Measurements from ENCODE around the gene MICU1.

Gene MICU1

DNA sequence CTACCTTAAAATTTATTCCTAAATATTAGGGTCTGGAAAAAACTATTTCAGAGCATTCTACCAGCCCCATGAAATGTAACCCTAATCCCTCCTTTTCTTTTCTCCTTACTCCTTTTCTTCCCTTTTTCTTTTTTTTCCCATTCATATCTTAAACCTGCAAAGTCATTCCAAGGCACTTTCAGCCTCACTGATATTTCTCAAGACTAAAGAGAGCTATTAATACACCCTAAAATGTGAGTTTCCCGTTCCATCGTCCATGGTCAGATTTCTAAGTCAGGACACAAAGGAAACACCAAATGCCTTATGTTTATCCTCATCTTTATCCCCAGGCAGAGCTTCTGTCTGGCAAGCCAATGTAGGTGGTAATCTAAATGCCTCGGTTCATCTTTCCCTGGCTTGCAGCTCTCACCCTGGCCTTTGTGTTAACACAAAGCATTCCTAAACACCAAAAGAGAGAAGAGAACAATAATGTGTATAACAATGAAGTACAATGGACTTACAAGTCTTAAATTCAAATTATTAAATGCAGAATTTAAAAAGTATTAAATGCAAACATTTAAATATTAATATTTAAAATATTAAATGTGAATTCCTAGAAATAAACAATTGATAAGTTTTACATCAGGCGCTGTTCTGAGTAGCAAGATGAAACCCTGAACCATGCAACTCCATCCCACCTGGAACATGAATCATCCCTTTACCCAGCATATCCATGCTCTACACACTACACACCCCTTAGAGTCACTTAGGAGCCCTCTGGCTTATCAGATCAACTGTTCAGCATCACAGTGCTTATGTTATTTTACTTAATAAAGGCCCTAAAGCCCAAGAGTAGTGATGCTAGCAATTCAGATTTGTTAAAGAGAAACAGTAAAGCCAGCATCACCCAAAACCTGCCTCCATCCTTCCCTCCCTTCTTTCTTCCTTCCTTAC, 26.8 kb downstream of the MICU1 start:
- Histone ChIP-seq H3K27ac (ENCODE audit: low read depth, low read length) (no peak overlapping the region), H3K4me1 (ENCODE audit: control insufficient read depth, insufficient read depth, low read length, unreplicated experiment) (peaks cover 4% of the 10 kb centered on the region), H3K79me2 (ENCODE audit: control insufficient read depth, insufficient read depth, low read length, unreplicated experiment) (peaks cover 16% of the 10 kb centered on the region), H3K4me3 (ENCODE audit: low read depth, low read length) (no peak overlapping the region), H2AFZ (ENCODE audit: low read length, unreplicated experiment) (no peak overlapping the region), H3K27me3 (ENCODE audit: insufficient read depth, low read length) (no peaks in the 10 kb centered on the region), H3K36me3 (ENCODE audit: insufficient read depth, low read length) (no peaks in the 10 kb centered on the region)

DNA sequence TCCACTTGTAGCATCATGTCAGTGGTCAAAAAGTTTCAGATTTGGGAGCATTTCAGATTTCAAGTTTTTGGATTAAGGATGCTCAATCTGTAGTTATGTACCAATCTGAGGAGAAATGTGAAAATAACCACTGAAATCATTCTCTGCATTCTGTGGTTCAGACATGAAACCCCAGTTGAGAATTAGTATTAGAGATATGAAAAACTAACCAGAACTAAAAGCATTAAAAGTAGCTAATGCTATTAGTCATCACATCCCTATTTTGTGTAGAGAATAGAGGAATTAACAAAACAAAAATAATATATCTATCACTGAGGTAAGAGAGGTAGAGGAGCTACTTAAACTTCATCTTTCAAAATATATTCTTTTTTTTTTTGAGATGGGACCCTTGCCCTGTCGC, 28.0 kb downstream of the MICU1 start:
- Histone ChIP-seq H3K4me3 (ENCODE audit: low read depth, low read length) (no peak overlapping the region), H3K4me1 (ENCODE audit: control insufficient read depth, insufficient read depth, low read length, unreplicated experiment) (peaks cover 7% of the 10 kb centered on the region), H2AFZ (ENCODE audit: low read length, unreplicated experiment) (no peak overlapping the region), H3K27ac (ENCODE audit: low read depth, low read length) (no peak overlapping the region), H3K27me3 (ENCODE audit: insufficient read depth, low read length) (no peaks in the 10 kb centered on the region), H3K36me3 (ENCODE audit: insufficient read depth, low read length) (no peaks in the 10 kb centered on the region), H3K79me2 (ENCODE audit: control insufficient read depth, insufficient read depth, low read length, unreplicated experiment) (peaks cover 19% of the 10 kb centered on the region)

DNA sequence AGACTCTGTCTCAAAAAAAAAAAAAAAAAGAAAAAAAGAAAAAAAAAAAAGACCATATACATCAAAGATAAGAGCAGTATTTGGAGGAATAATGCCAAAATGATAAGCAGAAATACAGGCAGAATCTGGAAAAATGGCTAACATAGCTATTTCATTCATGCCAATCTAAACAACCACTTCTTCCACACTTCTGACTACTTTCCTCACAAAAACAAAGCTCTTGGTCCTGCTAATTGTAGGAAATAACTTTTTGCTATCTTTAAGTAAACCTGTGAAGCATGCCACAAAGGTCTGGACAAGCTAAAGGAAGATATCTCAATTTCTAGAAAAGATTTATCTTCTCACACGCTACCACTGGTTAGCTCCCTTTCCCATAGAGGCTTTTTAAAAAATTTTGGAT, 30.4 kb downstream of the MICU1 start:
- Histone ChIP-seq H3K36me3 (ENCODE audit: insufficient read depth, low read length) (no peaks in the 10 kb centered on the region), H2AFZ (ENCODE audit: low read length, unreplicated experiment) (no peak overlapping the region), H3K27ac (ENCODE audit: low read depth, low read length) (no peak overlapping the region), H3K4me1 (ENCODE audit: control insufficient read depth, insufficient read depth, low read length, unreplicated experiment) (peaks cover 7% of the 10 kb centered on the region), H3K4me3 (ENCODE audit: low read depth, low read length) (no peak overlapping the region), H3K79me2 (ENCODE audit: control insufficient read depth, insufficient read depth, low read length, unreplicated experiment) (peaks cover 26% of the 10 kb centered on the region), H3K27me3 (ENCODE audit: insufficient read depth, low read length) (no peaks in the 10 kb centered on the region)

DNA sequence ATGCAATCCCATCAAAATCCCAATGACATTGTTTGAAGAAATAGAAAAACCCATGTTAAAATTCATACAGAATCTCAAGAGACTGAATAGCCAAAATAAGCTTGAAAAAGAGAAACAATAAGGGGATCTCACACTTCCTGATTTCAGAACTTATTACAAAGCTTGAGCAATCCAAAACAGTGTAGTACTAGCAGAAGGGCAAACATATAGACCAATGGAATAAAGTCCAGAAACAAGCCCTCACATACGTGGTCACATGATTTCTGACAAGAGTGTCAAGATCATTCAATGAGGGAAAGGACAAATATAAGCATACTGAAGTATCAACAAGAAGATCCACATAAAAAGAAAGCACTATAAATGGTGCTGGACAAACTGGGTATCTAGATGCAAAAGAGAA, 31.9 kb downstream of the MICU1 start:
- no peak overlapping the region for H3K4me3 ChIP-seq (ENCODE audit: low read depth, low read length)
- no peaks in the 10 kb centered on the region for H3K27me3 ChIP-seq (ENCODE audit: insufficient read depth, low read length)
- H3K27ac ChIP-seq (ENCODE audit: low read depth, low read length), result no peak overlapping the region
- peaks cover 7% of the 10 kb centered on the region for H3K4me1 ChIP-seq (ENCODE audit: control insufficient read depth, insufficient read depth, low read length, unreplicated experiment)
- H2AFZ ChIP-seq (ENCODE audit: low read length, unreplicated experiment), result no peak overlapping the region
- peaks cover 28% of the 10 kb centered on the region for H3K79me2 ChIP-seq (ENCODE audit: control insufficient read depth, insufficient read depth, low read length, unreplicated experiment)
- H3K36me3 ChIP-seq (ENCODE audit: insufficient read depth, low read length), result no peaks in the 10 kb centered on the region

DNA sequence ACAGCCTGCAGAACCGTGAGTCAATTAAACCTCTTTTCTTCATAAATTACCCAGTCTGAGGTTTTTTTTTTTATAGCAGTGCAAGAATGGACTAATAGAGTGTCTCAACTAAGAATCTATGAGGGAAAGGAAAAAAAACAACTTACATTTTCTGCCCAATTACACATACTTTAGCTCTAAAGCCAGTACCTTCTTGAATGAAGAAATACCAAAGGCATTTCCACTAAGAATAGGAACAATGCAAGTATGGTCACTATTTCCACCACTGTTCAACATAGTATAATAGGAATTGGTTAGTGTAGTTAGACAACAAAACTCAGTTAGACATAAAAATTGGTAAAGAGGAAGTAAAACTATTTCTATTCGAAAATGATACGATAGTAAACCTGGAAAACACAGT, 37.6 kb downstream of the MICU1 start:
- Histone ChIP-seq H3K4me1 (ENCODE audit: control insufficient read depth, insufficient read depth, low read length, unreplicated experiment) (no peaks in the 10 kb centered on the region), H2AFZ (ENCODE audit: low read length, unreplicated experiment) (no peak overlapping the region), H3K79me2 (ENCODE audit: control insufficient read depth, insufficient read depth, low read length, unreplicated experiment) (peaks cover 19% of the 10 kb centered on the region), H3K4me3 (ENCODE audit: low read depth, low read length) (no peak overlapping the region), H3K27ac (ENCODE audit: low read depth, low read length) (no peak overlapping the region), H3K27me3 (ENCODE audit: insufficient read depth, low read length) (no peaks in the 10 kb centered on the region), H3K36me3 (ENCODE audit: insufficient read depth, low read length) (no peaks in the 10 kb centered on the region)

DNA sequence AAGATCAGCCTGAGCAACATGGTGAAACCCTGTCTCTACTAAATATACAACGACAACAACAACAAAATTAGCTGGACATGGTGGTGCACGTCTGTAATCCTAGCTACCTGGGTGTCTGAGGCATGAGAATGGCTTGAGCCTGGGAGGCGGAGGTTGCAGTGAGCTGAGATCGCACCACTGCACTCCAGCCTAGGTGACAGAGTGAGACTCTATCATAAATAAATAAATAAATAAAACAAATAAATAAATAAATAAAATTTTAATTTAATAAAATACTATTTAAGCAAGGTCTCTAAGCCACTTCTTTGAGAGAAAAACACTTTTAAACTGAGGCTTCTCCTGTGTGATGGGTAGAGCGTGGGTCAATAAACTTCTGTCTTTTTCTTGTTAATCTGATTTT, 38.3 kb downstream of the MICU1 start:
- no peak overlapping the region for H2AFZ ChIP-seq (ENCODE audit: low read length, unreplicated experiment)
- no peaks in the 10 kb centered on the region for H3K27me3 ChIP-seq (ENCODE audit: insufficient read depth, low read length)
- H3K27ac ChIP-seq (ENCODE audit: low read depth, low read length), result no peak overlapping the region
- H3K4me1 ChIP-seq (ENCODE audit: control insufficient read depth, insufficient read depth, low read length, unreplicated experiment), result no peaks in the 10 kb centered on the region
- no peaks in the 10 kb centered on the region for H3K36me3 ChIP-seq (ENCODE audit: insufficient read depth, low read length)
- no peak overlapping the region for H3K4me3 ChIP-seq (ENCODE audit: low read depth, low read length)
- peaks cover 19% of the 10 kb centered on the region for H3K79me2 ChIP-seq (ENCODE audit: control insufficient read depth, insufficient read depth, low read length, unreplicated experiment)

DNA sequence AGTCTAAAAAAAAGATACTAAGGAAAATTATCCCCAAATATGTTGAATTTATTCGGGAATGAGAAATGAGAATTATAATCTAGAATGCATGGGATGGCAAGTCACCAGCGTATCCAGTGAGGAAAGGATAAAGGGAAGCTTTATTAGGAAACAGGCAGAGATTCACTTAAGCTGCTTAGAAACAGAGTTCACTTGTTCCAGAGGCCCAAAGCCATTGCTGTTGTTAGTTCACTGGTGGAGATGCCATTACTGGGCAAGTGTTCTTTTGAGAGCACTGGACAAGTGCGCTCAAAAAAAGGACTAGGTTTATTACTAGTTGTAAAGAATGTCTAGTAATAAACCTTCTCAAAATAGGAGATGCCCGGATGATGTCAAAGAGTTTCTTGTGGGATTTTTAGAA, 51.2 kb downstream of the MICU1 start:
- no peak overlapping the region for H2AFZ ChIP-seq (ENCODE audit: low read length, unreplicated experiment)
- peaks cover 24% of the 10 kb centered on the region for H3K79me2 ChIP-seq (ENCODE audit: control insufficient read depth, insufficient read depth, low read length, unreplicated experiment)
- no peak overlapping the region for H3K27ac ChIP-seq (ENCODE audit: low read depth, low read length)
- no peaks in the 10 kb centered on the region for H3K4me1 ChIP-seq (ENCODE audit: control insufficient read depth, insufficient read depth, low read length, unreplicated experiment)
- no peaks in the 10 kb centered on the region for H3K27me3 ChIP-seq (ENCODE audit: insufficient read depth, low read length)
- no peaks in the 10 kb centered on the region for H3K36me3 ChIP-seq (ENCODE audit: insufficient read depth, low read length)
- H3K4me3 ChIP-seq (ENCODE audit: low read depth, low read length), result no peak overlapping the region

DNA sequence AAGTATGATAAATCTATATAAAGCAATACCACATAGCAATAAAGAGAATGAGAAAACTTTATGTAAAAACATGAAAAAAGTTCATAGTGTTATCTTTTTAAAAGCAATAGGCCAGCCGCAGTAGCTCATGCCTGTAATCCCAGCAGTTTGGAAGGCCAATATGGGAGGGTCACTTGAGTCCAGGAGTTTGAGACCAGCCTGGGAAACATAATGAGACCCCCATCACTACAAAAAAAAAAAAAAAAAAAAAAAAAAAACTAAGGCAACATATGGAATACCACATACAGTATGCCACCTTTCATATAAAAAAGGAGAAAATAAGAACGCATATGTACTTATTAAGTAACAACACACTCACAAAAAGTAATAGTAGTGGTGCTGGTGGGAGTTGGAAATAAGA, 52.8 kb downstream of the MICU1 start:
- Histone ChIP-seq H3K4me3 (ENCODE audit: low read depth, low read length) (no peak overlapping the region), H3K27ac (ENCODE audit: low read depth, low read length) (no peak overlapping the region), H3K4me1 (ENCODE audit: control insufficient read depth, insufficient read depth, low read length, unreplicated experiment) (peaks cover 4% of the 10 kb centered on the region), H3K27me3 (ENCODE audit: insufficient read depth, low read length) (no peaks in the 10 kb centered on the region), H3K79me2 (ENCODE audit: control insufficient read depth, insufficient read depth, low read length, unreplicated experiment) (peaks cover 22% of the 10 kb centered on the region), H3K36me3 (ENCODE audit: insufficient read depth, low read length) (no peaks in the 10 kb centered on the region), H2AFZ (ENCODE audit: low read length, unreplicated experiment) (no peak overlapping the region)

DNA sequence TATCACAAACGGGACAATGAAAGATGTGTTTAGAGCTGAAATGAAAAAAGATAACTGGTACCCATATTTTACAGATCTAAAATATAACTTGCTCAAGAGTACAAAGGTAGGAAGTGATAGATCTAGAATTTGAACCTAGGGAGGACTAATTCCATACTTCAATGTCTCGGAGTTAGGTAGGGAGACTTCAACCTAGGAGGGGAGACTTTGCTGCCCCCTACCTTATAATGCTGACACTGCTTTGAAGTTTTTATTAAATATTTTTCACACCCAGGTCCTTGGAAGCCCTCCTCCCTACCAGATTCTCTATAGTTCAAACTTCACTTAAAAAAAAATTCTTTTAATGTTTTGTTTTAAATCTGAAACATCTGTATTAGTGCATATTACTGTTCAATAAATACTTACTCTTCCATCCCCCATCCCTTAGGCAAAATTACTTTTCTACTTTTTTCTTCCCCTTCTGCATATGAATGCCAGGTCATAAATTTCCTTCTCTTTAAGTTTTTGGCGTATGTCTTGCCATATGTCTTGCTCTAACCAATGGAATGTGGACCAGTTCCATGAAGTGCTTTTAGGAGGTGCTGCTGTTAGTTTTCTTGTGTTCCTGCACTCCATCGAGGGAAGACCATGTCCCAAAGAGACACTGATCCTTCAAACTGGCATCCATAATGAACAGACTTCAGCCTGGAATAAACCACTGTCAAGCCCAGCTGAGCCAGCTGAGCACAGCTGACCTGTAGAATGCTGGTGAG, 57.8 kb downstream of the MICU1 start:
- Histone ChIP-seq H3K36me3 (ENCODE audit: insufficient read depth, low read length) (peaks cover 6% of the 10 kb centered on the region), H3K27me3 (ENCODE audit: insufficient read depth, low read length) (no peaks in the 10 kb centered on the region), H2AFZ (ENCODE audit: low read length, unreplicated experiment) (no peak overlapping the region), H3K79me2 (ENCODE audit: control insufficient read depth, insufficient read depth, low read length, unreplicated experiment) (peaks cover 14% of the 10 kb centered on the region), H3K27ac (ENCODE audit: low read depth, low read length) (peak overlapping the region; percentile 80), H3K4me1 (ENCODE audit: control insufficient read depth, insufficient read depth, low read length, unreplicated experiment) (peaks cover 15% of the 10 kb centered on the region), H3K4me3 (ENCODE audit: low read depth, low read length) (peak overlapping the region; percentile 52; the same call in 1 of the 2 replicates)

DNA sequence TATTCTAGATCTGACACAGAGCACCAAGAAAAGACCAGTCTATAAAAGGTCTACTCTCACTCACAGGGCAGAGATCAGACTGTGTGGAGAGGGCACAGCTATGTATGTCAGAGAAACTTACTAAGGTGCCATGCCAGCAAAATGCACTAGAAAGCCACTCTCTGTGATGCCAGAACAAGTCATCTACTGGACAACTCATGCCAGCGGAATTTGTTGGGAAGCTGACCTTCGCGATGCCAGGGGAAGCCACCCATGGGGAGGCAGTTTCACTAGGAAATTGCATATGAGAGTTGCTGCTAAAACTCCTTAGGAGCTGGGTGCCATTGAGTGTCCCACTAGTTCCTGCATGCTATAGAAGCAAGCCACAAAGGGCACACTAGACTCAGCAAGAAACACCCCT, 58.5 kb downstream of the MICU1 start:
- Histone ChIP-seq H3K27ac (ENCODE audit: low read depth, low read length) (peak overlapping the region; percentile 80), H3K27me3 (ENCODE audit: insufficient read depth, low read length) (no peaks in the 10 kb centered on the region), H3K79me2 (ENCODE audit: control insufficient read depth, insufficient read depth, low read length, unreplicated experiment) (peaks cover 12% of the 10 kb centered on the region), H2AFZ (ENCODE audit: low read length, unreplicated experiment) (no peak overlapping the region), H3K36me3 (ENCODE audit: insufficient read depth, low read length) (peaks cover 13% of the 10 kb centered on the region), H3K4me1 (ENCODE audit: control insufficient read depth, insufficient read depth, low read length, unreplicated experiment) (peaks cover 15% of the 10 kb centered on the region), H3K4me3 (ENCODE audit: low read depth, low read length) (peak overlapping the region; percentile 52; the same call in 1 of the 2 replicates)

Measured in ACC112 (cell line).